ENCODE results near the gene RFX1. TPM values are rescaled to one million over a fixed set of nuclear protein-coding genes. Genes with fewer than 3 reads are reported as not detected.

RFX1 gene
- polyA plus RNA-seq, 1 donor (not counting 4 experiments of a cell fraction or from before 2014, with no cell fraction given) = 0.45 TPM

DNA sequence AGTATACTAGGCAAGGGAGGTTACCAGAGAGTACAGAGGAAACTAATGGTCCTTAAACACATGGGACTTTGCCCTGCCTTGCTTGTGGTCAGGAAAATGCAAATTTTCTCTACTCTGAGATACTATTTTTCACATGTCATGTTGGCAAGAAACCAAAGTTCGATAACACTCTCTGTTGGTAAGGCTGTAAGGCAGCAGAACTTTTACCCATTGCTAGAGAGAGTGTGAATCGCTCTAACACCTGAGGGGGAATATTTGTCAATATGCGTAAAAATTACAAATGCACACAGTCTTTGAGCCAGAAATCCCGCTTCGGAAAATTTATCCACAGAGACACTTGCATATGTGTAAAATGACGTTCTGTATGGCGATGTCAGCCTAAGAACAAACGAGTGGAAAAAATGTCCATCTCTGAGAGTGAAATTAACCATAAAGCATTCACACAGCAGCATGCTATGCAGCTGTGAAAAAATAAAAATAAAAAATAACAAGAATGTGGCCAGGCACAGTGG, 9.5 kb upstream of the RFX1 start:
- H3K36me3 ChIP-seq (ENCODE audit: control insufficient read depth in 2 of 2, extremely low read depth in 1 of 2, insufficient read depth in 2 of 2, low read length in 2 of 2) = no peaks in the 10 kb centered on the region
- no peak overlapping the region for H2AFZ ChIP-seq (ENCODE audit: control insufficient read depth, low read length)
- H3K9ac ChIP-seq (ENCODE audit: control insufficient read depth, extremely low read depth, insufficient read depth, low read length) = no peak overlapping the region
- no peaks in the 10 kb centered on the region for H3K79me2 ChIP-seq (ENCODE audit: control insufficient read depth, insufficient read depth, low read length)
- H3K9me3 ChIP-seq (ENCODE audit: control insufficient read depth, low read depth, low read length) = no peaks in the 10 kb centered on the region
- H3K27me3 ChIP-seq (ENCODE audit: control insufficient read depth, extremely low read depth, insufficient read depth, low read length) = no peaks in the 10 kb centered on the region
- H3K4me2 ChIP-seq (ENCODE audit: control insufficient read depth, extremely low read depth, insufficient read depth, low read depth, low read length) = no peak overlapping the region
- DNase-seq (ENCODE audit: low read depth, low spot score) (no peak), FAIRE-seq (no peak)
- H3K9me1 ChIP-seq (ENCODE audit: control insufficient read depth, extremely low read depth, insufficient read depth, low read length) = no peaks in the 10 kb centered on the region
- H3K4me1 ChIP-seq (ENCODE audit: control insufficient read depth, extremely low read depth, insufficient read depth, low read length) = no peaks in the 10 kb centered on the region
- H3K27ac ChIP-seq (ENCODE audit: control insufficient read depth, insufficient read depth, low read length) = no peak overlapping the region
- dilution Hi-C loops (cut with MboI; ENCODE audit: extremely low pct_ligation_motif_present, low sequenced_read_pairs) = no loop called here
- H3K4me3 ChIP-seq (ENCODE audit: control insufficient read depth in 2 of 3, extremely low read depth in 1 of 3, insufficient read depth in 2 of 3, low read depth in 1 of 3, low read length in 3 of 3) = no peak overlapping the region
- TF ChIP-seq EZH2 (IDR thresholded peaks at IDR 0.05; ENCODE audit: low read length) = no peak
- TF ChIP-seq, protein P1, sequence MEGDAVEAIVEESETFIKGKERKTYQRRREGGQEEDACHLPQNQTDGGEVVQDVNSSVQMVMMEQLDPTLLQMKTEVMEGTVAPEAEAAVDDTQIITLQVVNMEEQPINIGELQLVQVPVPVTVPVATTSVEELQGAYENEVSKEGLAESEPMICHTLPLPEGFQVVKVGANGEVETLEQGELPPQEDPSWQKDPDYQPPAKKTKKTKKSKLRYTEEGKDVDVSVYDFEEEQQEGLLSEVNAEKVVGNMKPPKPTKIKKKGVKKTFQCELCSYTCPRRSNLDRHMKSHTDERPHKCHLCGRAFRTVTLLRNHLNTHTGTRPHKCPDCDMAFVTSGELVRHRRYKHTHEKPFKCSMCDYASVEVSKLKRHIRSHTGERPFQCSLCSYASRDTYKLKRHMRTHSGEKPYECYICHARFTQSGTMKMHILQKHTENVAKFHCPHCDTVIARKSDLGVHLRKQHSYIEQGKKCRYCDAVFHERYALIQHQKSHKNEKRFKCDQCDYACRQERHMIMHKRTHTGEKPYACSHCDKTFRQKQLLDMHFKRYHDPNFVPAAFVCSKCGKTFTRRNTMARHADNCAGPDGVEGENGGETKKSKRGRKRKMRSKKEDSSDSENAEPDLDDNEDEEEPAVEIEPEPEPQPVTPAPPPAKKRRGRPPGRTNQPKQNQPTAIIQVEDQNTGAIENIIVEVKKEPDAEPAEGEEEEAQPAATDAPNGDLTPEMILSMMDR (optimal IDR thresholded peaks at IDR 0.05 in 1 of 3, IDR thresholded peaks at IDR 0.05 in 1 of 3, conservative IDR thresholded peaks at IDR 0.05 in 1 of 3; ENCODE audit: extremely low read depth in 1 of 3, insufficient read depth in 2 of 3, low read length in 3 of 3) = no peak
- H4K20me1 ChIP-seq (ENCODE audit: control insufficient read depth, extremely low read depth, insufficient read depth, low read length) = no peaks in the 10 kb centered on the region

DNA sequence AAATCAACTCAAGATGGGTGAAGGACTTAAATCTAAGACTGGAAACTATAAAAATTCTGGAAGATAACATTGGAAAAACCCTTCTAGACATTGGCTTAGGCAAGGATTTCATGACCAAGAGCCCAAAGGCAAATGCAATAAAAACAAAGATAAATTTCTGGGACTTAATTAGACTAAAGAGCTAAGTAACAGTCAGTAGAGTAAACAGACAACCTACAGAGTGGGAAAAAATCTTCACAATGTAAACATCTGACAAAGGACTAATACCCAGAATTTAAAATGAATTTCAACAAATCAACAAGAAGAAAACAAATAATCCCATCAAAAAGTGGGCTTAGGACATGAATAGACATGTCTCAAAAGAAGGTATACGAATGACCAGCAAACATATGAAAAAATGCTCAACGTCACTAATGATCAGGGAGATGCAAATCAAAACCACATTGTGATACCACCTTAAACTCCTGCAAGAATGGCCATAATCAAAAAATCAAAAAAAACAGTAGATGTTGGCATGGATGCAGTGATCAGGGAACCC, 6.3 kb upstream of the RFX1 start:
- dilution Hi-C loops (cut with MboI; ENCODE audit: extremely low pct_ligation_motif_present, low sequenced_read_pairs) = no loop called here
- no peaks in the 10 kb centered on the region for H4K20me1 ChIP-seq (ENCODE audit: control insufficient read depth, extremely low read depth, insufficient read depth, low read length)
- TF ChIP-seq, protein P1 (optimal IDR thresholded peaks at IDR 0.05 in 1 of 3, IDR thresholded peaks at IDR 0.05 in 1 of 3, conservative IDR thresholded peaks at IDR 0.05 in 1 of 3; ENCODE audit: extremely low read depth in 1 of 3, insufficient read depth in 2 of 3, low read length in 3 of 3) = no peak
- no peak for TF ChIP-seq EZH2 (IDR thresholded peaks at IDR 0.05; ENCODE audit: low read length)
- peaks cover 2% of the 10 kb centered on the region for H3K4me1 ChIP-seq (ENCODE audit: control insufficient read depth, extremely low read depth, insufficient read depth, low read length)
- H3K4me2 ChIP-seq (ENCODE audit: control insufficient read depth, extremely low read depth, insufficient read depth, low read depth, low read length) = no peak overlapping the region
- no peaks in the 10 kb centered on the region for H3K36me3 ChIP-seq (ENCODE audit: control insufficient read depth in 2 of 2, extremely low read depth in 1 of 2, insufficient read depth in 2 of 2, low read length in 2 of 2)
- no peak overlapping the region for H2AFZ ChIP-seq (ENCODE audit: control insufficient read depth, low read length)
- H3K27me3 ChIP-seq (ENCODE audit: control insufficient read depth, extremely low read depth, insufficient read depth, low read length) = no peaks in the 10 kb centered on the region
- no peaks in the 10 kb centered on the region for H3K9me3 ChIP-seq (ENCODE audit: control insufficient read depth, low read depth, low read length)
- H3K79me2 ChIP-seq (ENCODE audit: control insufficient read depth, insufficient read depth, low read length) = no peaks in the 10 kb centered on the region
- no peak overlapping the region for H3K9ac ChIP-seq (ENCODE audit: control insufficient read depth, extremely low read depth, insufficient read depth, low read length)
- no peak overlapping the region for H3K27ac ChIP-seq (ENCODE audit: control insufficient read depth, insufficient read depth, low read length)
- FAIRE-seq = no peak
- no peak overlapping the region for H3K4me3 ChIP-seq (ENCODE audit: control insufficient read depth in 2 of 3, extremely low read depth in 1 of 3, insufficient read depth in 2 of 3, low read depth in 1 of 3, low read length in 3 of 3)
- no peak for DNase-seq (ENCODE audit: low read depth, low spot score)
- H3K9me1 ChIP-seq (ENCODE audit: control insufficient read depth, extremely low read depth, insufficient read depth, low read length) = no peaks in the 10 kb centered on the region
